Measurements from ENCODE around the gene LRIG2. TPM values are rescaled to one million over a fixed set of nuclear protein-coding genes. Genes with fewer than 3 reads are reported as not detected.

LRIG2 gene
- total and polyA plus RNA-seq, 2 experiments from 2014 or later = 4.3 to 12.7 TPM

- no peaks in the 10 kb centered on the region for H4K20me1 ChIP-seq (ENCODE audit: insufficient read depth, poor library complexity, severe bottlenecking)
- WGBS (ENCODE audit: low lambda C conversion rate, missing lambda C conversion rate) = 83% methylated on average over 1 of the region's 1 CpG
- H3K79me2 ChIP-seq = no peaks in the 10 kb centered on the region
- no peak overlapping the region for H3K27ac ChIP-seq
- TF ChIP-seq, protein P1, sequence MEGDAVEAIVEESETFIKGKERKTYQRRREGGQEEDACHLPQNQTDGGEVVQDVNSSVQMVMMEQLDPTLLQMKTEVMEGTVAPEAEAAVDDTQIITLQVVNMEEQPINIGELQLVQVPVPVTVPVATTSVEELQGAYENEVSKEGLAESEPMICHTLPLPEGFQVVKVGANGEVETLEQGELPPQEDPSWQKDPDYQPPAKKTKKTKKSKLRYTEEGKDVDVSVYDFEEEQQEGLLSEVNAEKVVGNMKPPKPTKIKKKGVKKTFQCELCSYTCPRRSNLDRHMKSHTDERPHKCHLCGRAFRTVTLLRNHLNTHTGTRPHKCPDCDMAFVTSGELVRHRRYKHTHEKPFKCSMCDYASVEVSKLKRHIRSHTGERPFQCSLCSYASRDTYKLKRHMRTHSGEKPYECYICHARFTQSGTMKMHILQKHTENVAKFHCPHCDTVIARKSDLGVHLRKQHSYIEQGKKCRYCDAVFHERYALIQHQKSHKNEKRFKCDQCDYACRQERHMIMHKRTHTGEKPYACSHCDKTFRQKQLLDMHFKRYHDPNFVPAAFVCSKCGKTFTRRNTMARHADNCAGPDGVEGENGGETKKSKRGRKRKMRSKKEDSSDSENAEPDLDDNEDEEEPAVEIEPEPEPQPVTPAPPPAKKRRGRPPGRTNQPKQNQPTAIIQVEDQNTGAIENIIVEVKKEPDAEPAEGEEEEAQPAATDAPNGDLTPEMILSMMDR (IDR thresholded peaks at IDR 0.05; ENCODE audit: poor library complexity) = no peak
- no peak for TF ChIP-seq EZH2phosphoT487 (IDR thresholded peaks at IDR 0.05; ENCODE audit: low read depth, severe bottlenecking, unreplicated experiment)
- no peak for TF ChIP-seq EZH2 (IDR thresholded peaks at IDR 0.05; ENCODE audit: borderline replicate concordance)
- H3K4me2 ChIP-seq = no peak overlapping the region
- no peaks in the 10 kb centered on the region for H3K36me3 ChIP-seq (replicated peaks; ENCODE audit: insufficient read depth, low read depth)
- peaks cover 22% of the 10 kb centered on the region for H3K4me1 ChIP-seq (ENCODE audit: insufficient read depth)
- no peak overlapping the region for H2AFZ ChIP-seq
- no peaks in the 10 kb centered on the region for H3K27me3 ChIP-seq
- no peaks in the 10 kb centered on the region for H3K9me2 ChIP-seq (replicated peaks; ENCODE audit: insufficient read depth)
- no peaks in the 10 kb centered on the region for H3K9me3 ChIP-seq (ENCODE audit: low read depth)
- DNase-seq (ENCODE audit: low spot score) = no peak
- no peak overlapping the region for H3K4me3 ChIP-seq
These were observed 69.8 kb downstream of the LRIG2 start for GRCh38 chr1:113142791-113143190.

DNA sequence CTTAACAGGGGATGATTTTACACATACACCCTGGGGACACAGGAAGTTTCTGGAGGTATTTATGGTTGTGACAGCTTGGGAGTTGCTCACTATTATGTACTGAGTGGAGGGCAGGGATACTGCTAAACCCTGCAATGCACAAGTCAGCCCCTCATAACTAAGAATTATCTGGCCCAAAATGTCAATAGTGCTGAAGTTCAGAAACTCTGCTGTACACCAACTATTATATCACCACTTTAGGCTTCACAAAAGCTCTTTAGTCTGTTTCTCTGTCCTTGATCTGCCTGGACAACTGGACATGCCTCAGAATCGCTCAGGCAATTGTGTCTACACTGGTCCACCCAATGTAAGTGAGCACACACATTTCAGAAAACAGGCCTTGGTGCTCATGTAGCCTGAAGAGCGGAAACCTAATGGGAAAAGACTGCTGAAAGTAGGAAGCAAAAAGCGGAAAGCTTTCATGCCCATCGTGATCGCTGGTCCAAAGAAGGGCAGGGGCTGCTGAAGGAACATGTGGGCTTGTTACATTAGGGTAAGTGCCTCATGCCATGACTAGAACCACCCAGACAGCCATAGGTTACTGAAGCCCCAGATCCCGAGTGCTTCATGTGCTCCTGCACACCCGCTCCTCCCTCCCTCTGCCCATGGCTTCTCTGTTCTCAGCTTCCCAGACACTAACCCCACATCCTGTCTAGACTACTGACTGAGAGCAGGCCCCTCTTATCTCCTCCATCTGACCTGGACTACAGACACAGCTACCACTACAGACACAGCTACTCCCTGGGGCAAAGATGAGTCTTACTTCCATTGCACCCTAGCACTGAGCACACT lies 73.5 kb downstream of the LRIG2 start:
- Histone ChIP-seq H4K20me1 (ENCODE audit: insufficient read depth, poor library complexity, severe bottlenecking) (no peaks in the 10 kb centered on the region), H3K9me3 (ENCODE audit: low read depth) (no peaks in the 10 kb centered on the region), H3K36me3 (replicated peaks; ENCODE audit: insufficient read depth, low read depth) (no peaks in the 10 kb centered on the region), H3K4me3 (no peak overlapping the region), H3K9me2 (replicated peaks; ENCODE audit: insufficient read depth) (no peaks in the 10 kb centered on the region), H2AFZ (no peak overlapping the region), H3K27ac (peak overlapping the region; percentile 63), H3K79me2 (no peaks in the 10 kb centered on the region), H3K4me1 (ENCODE audit: insufficient read depth) (peaks cover 22% of the 10 kb centered on the region), H3K4me2 (no peak overlapping the region), H3K27me3 (no peaks in the 10 kb centered on the region)
- TF ChIP-seq, protein P1 (IDR thresholded peaks at IDR 0.05; ENCODE audit: poor library complexity) = no peak
- TF ChIP-seq EZH2 (IDR thresholded peaks at IDR 0.05; ENCODE audit: borderline replicate concordance) = no peak
- no peak for TF ChIP-seq EZH2phosphoT487 (IDR thresholded peaks at IDR 0.05; ENCODE audit: low read depth, severe bottlenecking, unreplicated experiment)
- peak; percentile 35 for DNase-seq (ENCODE audit: low spot score)
- 76% methylated on average over 7 of the region's 7 CpGs for WGBS (ENCODE audit: low lambda C conversion rate, missing lambda C conversion rate)

GRCh38 chr1:113147073-113147625 lies 74.2 kb downstream of the LRIG2 start:
- no peak overlapping the region for H3K27ac ChIP-seq
- DNase-seq (ENCODE audit: low spot score) = no peak
- H3K9me2 ChIP-seq (replicated peaks; ENCODE audit: insufficient read depth) = no peaks in the 10 kb centered on the region
- H3K4me2 ChIP-seq = no peak overlapping the region
- no peaks in the 10 kb centered on the region for H3K27me3 ChIP-seq
- no peak overlapping the region for H3K4me3 ChIP-seq
- no peaks in the 10 kb centered on the region for H3K9me3 ChIP-seq (ENCODE audit: low read depth)
- H3K4me1 ChIP-seq (ENCODE audit: insufficient read depth) = peaks cover 18% of the 10 kb centered on the region
- 48% methylated on average over 3 of the region's 3 CpGs for WGBS (ENCODE audit: low lambda C conversion rate, missing lambda C conversion rate)
- no peak overlapping the region for H2AFZ ChIP-seq
- no peaks in the 10 kb centered on the region for H4K20me1 ChIP-seq (ENCODE audit: insufficient read depth, poor library complexity, severe bottlenecking)
- no peaks in the 10 kb centered on the region for H3K79me2 ChIP-seq
- TF ChIP-seq, protein P1 (IDR thresholded peaks at IDR 0.05; ENCODE audit: poor library complexity) = no peak
- TF ChIP-seq EZH2phosphoT487 (IDR thresholded peaks at IDR 0.05; ENCODE audit: low read depth, severe bottlenecking, unreplicated experiment) = no peak
- no peak for TF ChIP-seq EZH2 (IDR thresholded peaks at IDR 0.05; ENCODE audit: borderline replicate concordance)
- H3K36me3 ChIP-seq (replicated peaks; ENCODE audit: insufficient read depth, low read depth) = no peaks in the 10 kb centered on the region

All from hepatocyte (in vitro differentiated cells).